ENCODE measurements around the gene SLC6A7. TPM values are rescaled to one million over a fixed set of nuclear protein-coding genes. Genes with fewer than 3 reads are reported as not detected.

SLC6A7 gene
- total RNA-seq, 4 donors from 2014 or later, result not detected

DNA sequence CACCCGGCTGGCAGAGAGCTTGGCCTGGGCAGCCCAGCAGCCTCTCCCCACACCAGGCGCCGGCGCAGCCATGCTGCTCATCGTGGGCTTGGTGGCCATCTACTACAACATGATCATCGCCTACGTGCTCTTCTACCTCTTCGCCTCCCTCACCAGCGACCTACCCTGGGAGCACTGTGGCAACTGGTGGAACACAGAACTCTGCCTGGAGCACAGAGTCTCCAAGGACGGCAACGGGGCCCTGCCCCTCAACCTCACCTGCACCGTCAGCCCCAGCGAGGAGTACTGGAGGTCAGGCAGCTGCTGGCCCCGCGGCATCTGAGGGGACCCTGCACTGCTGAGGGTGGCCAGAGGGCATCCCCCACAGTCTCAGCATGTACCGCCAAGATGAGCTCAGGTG, 7.1 kb downstream of the SLC6A7 start:
- Histone ChIP-seq H3K9me3 (no peaks in the 10 kb centered on the region), H3K27me3 (peaks cover 0 to 10% (median 0%) of the 10 kb centered on the region in 4 donors), H3K4me1 (no peaks in the 10 kb centered on the region), H3K27ac (replicated peaks in 1 of 4) (no peak overlapping the region), H3K4me3 (no peak overlapping the region), H3K36me3 (no peaks in the 10 kb centered on the region)
- WGBS, result 94% methylated on average over 14 of the region's 16 CpGs
- no peak for DNase-seq (ENCODE audit: extremely low spot score)
- TF ChIP-seq POLR2AphosphoS5 (IDR thresholded peaks at IDR 0.05) (no peak), EP300 (IDR thresholded peaks at IDR 0.05) (no peak), POLR2A (IDR thresholded peaks at IDR 0.05; ENCODE audit: low read depth) (no peak)
- TF ChIP-seq, protein P1, sequence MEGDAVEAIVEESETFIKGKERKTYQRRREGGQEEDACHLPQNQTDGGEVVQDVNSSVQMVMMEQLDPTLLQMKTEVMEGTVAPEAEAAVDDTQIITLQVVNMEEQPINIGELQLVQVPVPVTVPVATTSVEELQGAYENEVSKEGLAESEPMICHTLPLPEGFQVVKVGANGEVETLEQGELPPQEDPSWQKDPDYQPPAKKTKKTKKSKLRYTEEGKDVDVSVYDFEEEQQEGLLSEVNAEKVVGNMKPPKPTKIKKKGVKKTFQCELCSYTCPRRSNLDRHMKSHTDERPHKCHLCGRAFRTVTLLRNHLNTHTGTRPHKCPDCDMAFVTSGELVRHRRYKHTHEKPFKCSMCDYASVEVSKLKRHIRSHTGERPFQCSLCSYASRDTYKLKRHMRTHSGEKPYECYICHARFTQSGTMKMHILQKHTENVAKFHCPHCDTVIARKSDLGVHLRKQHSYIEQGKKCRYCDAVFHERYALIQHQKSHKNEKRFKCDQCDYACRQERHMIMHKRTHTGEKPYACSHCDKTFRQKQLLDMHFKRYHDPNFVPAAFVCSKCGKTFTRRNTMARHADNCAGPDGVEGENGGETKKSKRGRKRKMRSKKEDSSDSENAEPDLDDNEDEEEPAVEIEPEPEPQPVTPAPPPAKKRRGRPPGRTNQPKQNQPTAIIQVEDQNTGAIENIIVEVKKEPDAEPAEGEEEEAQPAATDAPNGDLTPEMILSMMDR (IDR thresholded peaks at IDR 0.05), result no peak
- intact Hi-C loops (cut with DNase I), result no loop called here

DNA sequence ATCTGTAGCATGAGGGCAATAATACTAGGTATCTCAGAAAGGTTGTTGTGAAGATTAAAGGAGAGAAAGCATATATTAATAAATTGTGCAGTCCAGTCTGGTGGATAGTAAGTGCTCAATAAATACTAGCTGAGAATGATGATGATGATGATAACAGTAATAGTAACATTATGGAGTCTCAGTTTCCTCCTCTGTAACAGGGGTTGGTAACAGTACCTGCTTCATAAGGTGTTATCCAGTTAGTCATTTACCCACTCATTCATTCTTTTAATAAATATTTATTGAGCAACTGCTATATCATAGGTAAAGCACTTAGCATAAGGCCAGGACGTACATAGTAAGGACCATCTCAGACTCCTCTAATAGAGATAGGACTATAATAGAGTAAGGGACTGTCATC, 7.6 kb downstream of the SLC6A7 start:
- WGBS, result 83% methylated on average over 1 of the region's 1 CpG
- Histone ChIP-seq H3K27ac (replicated peaks in 1 of 4) (no peak overlapping the region), H3K9me3 (no peaks in the 10 kb centered on the region), H3K4me1 (no peaks in the 10 kb centered on the region), H3K36me3 (no peaks in the 10 kb centered on the region), H3K27me3 (peaks cover 0 to 6% (median 0%) of the 10 kb centered on the region in 4 donors), H3K4me3 (no peak overlapping the region)
- intact Hi-C loops (cut with DNase I), result no loop called here
- no peak for DNase-seq (ENCODE audit: extremely low spot score)
- no peak for TF ChIP-seq POLR2A (IDR thresholded peaks at IDR 0.05; ENCODE audit: low read depth)
- no peak for TF ChIP-seq EP300 (IDR thresholded peaks at IDR 0.05)
- TF ChIP-seq, protein P1 (IDR thresholded peaks at IDR 0.05), result no peak

DNA sequence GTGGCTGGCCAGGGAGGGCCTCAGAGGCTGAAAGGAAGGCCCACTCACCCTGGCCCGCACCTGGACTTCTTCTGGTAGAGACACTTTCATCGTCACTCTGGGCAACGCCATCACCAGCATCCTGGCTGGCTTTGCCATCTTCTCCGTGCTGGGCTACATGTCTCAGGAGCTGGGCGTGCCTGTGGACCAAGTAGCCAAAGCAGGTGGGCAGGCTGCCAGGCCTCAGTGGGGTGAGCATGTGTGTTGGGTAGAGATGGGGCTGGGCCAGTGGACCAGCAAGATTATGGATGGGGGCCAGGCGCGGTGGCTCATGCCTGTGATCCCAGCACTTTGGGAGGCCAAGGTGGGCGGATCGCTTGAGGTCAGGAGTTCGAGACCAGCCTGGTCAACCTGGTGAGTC, 12.6 kb downstream of the SLC6A7 start:
- no peaks in the 10 kb centered on the region for H3K9me3 ChIP-seq
- no peak overlapping the region for H3K27ac ChIP-seq (replicated peaks in 1 of 4)
- no peaks in the 10 kb centered on the region for H3K27me3 ChIP-seq
- TF ChIP-seq POLR2AphosphoS5 (IDR thresholded peaks at IDR 0.05), result no peak
- TF ChIP-seq, protein P1 (IDR thresholded peaks at IDR 0.05), result no peak
- no peak for TF ChIP-seq EP300 (IDR thresholded peaks at IDR 0.05)
- no peak for TF ChIP-seq POLR2A (IDR thresholded peaks at IDR 0.05; ENCODE audit: low read depth)
- H3K4me3 ChIP-seq, result no peak overlapping the region
- intact Hi-C loops (cut with DNase I), result no loop called here
- H3K4me1 ChIP-seq, result no peaks in the 10 kb centered on the region
- no peak for DNase-seq (ENCODE audit: extremely low spot score)
- 99% methylated on average over 7 of the region's 10 CpGs for WGBS
- no peaks in the 10 kb centered on the region for H3K36me3 ChIP-seq

DNA sequence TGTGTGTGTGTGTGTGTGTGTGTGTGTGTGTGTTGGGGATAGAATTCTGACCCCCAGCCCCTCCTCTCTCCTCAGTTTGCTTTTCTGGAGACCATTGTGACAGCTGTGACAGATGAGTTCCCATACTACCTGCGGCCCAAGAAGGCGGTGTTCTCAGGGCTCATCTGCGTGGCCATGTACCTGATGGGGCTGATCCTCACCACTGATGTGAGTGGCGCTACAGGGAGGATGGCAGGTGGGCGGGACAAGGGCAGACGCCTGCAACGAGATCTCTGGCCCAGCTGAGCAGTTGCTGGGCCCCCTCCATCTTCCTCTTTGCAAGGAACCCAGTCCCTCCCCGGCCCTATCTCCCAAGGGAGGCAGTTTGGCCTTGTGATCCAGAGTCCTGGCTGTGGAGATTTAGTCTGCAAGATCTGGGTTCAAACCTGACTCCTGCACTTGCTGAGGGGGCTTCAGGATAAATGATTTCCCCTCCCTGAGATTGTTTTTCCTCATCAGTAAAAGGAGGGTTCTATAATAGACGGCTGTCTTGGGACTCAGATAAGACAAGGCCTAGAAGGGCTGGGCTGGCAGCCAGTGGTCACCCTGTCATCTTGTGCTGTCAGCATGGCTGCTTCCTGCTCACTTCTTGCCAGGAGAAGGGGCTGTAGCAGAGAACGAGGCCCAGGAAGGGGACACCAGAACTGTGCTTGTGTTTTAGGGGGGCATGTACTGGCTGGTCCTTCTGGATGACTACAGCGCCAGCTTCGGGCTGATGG, 14.1 kb downstream of the SLC6A7 start:
- 80% methylated on average over 8 of the region's 12 CpGs for WGBS
- no peaks in the 10 kb centered on the region for H3K9me3 ChIP-seq
- TF ChIP-seq POLR2A (IDR thresholded peaks at IDR 0.05; ENCODE audit: low read depth) (no peak), EP300 (IDR thresholded peaks at IDR 0.05) (no peak), POLR2AphosphoS5 (IDR thresholded peaks at IDR 0.05) (no peak)
- TF ChIP-seq, protein P1 (IDR thresholded peaks at IDR 0.05), result no peak
- intact Hi-C loops (cut with DNase I), result no loop called here
- no peak overlapping the region for H3K4me3 ChIP-seq
- no peaks in the 10 kb centered on the region for H3K4me1 ChIP-seq
- H3K27me3 ChIP-seq, result no peaks in the 10 kb centered on the region
- DNase-seq (ENCODE audit: extremely low spot score), result no peak
- H3K36me3 ChIP-seq, result no peaks in the 10 kb centered on the region
- H3K27ac ChIP-seq (replicated peaks in 1 of 4), result no peak overlapping the region

DNA sequence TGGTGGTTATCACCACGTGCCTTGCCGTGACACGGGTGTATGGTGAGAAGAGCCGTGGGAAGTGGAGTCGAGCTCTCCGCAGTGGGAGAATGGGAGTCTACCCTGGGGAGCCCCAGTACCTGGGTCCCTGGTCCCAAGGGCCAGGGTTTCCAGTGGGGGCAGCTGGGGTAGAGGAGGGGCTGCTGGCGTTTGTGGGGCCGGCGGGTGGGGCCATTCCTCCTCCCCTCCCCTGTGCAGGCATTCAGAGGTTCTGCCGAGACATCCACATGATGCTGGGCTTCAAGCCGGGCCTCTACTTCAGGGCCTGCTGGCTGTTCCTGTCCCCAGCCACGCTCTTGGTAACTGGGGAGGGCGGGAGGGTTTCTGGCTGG, 14.7 kb downstream of the SLC6A7 start:
- H3K27ac ChIP-seq (replicated peaks in 1 of 4), result no peak overlapping the region
- no peaks in the 10 kb centered on the region for H3K36me3 ChIP-seq
- H3K4me3 ChIP-seq, result no peak overlapping the region
- H3K4me1 ChIP-seq, result no peaks in the 10 kb centered on the region
- intact Hi-C loops (cut with DNase I), result no loop called here
- DNase-seq (ENCODE audit: extremely low spot score), result no peak
- 95% methylated on average over 6 of the region's 13 CpGs for WGBS
- no peak for TF ChIP-seq EP300 (IDR thresholded peaks at IDR 0.05)
- H3K27me3 ChIP-seq, result no peaks in the 10 kb centered on the region
- no peaks in the 10 kb centered on the region for H3K9me3 ChIP-seq
